ENCODE data around the gene TPRG1L.

The TPRG1L gene

GRCh38 chr1:3649342-3650247 is 24.8 kb downstream of the TPRG1L start, which contains the start of gene WRAP73:
TSS of gene WRAP73 (minus strand) at chr1:3650103. CDS start at chr1:3649999, 104 bp downstream.
- DNase-seq: peak; percentile 91

- DNase-seq: no peak
Observed at GRCh38 chr1:3650248-3651025, 25.6 kb downstream of the TPRG1L start.

GRCh38 chr1:3651026-3651929 is 26.5 kb downstream of the TPRG1L start:
- no peak for DNase-seq

- no peak for DNase-seq
Observed at GRCh38 chr1:3651930-3652547, 27.2 kb downstream of the TPRG1L start, which contains the start of gene TP73. TSS of gene TP73 (plus strand) at chr1:3652516. CDS start at chr1:3682366, 29,850 bp downstream.

- DNase-seq: no peak
Observed at GRCh38 chr1:3652548-3653285, 27.9 kb downstream of the TPRG1L start.

GRCh38 chr1:3653286-3653618 is 28.4 kb downstream of the TPRG1L start:
- DNase-seq: no peak

- no peak for DNase-seq
Observed at GRCh38 chr1:3654549-3655281, 29.9 kb downstream of the TPRG1L start.

- no peak for DNase-seq
Observed at GRCh38 chr1:3656450-3657095, 31.8 kb downstream of the TPRG1L start.

- no peak for DNase-seq
Observed at GRCh38 chr1:3657096-3657475, 32.3 kb downstream of the TPRG1L start.

- DNase-seq: no peak
Observed at GRCh38 chr1:3657578-3658230, 32.9 kb downstream of the TPRG1L start.

GRCh38 chr1:3658231-3658615 is 33.4 kb downstream of the TPRG1L start:
- DNase-seq: no peak

- no peak for DNase-seq
Observed at GRCh38 chr1:3659093-3659492, 34.3 kb downstream of the TPRG1L start.

GRCh38 chr1:3660704-3661103 is 35.9 kb downstream of the TPRG1L start:
- DNase-seq: no peak

- no peak for DNase-seq
Observed at GRCh38 chr1:3661631-3662030, 36.8 kb downstream of the TPRG1L start.

- no peak for DNase-seq
Observed at GRCh38 chr1:3662080-3662671, 37.4 kb downstream of the TPRG1L start.

GRCh38 chr1:3663999-3664699 is 39.3 kb downstream of the TPRG1L start:
- no peak for DNase-seq

GRCh38 chr1:3664700-3665375 is 40.0 kb downstream of the TPRG1L start:
- DNase-seq: no peak

- DNase-seq: no peak
Observed at GRCh38 chr1:3668148-3668547, 43.3 kb downstream of the TPRG1L start.

All from fibroblast of skin of back (primary cell).